Glomerular visceral epithelial cell (primary cell): Measurements from ENCODE around the gene TGM3.

Experiments
- DNase-seq: peaks from one replicate; pipeline ENCODE4 v3.0.0-alpha.2; 2016; ENCODE audit errors: extremely low spot score

Gene TGM3

DNA sequence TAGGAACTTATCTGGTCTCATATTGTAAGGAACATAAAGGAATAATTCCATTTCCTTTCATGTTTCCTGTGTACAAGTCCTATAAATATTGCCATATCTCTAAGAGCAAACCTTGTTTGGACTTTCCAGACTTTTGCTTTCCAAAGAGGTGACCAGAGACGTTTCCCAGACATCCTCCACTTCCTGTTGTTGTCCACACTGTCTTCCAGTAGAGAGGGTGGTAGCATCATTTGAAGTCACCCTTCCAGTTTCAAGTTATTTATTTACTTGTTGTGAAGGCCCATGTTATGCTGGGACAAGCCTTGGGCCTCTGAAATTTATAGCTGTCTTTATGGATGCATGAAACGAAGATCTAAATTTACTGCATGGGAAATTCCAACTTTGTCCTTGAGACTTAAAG lies 10.6 kb upstream of the TGM3 start:
- no peak for DNase-seq

DNA sequence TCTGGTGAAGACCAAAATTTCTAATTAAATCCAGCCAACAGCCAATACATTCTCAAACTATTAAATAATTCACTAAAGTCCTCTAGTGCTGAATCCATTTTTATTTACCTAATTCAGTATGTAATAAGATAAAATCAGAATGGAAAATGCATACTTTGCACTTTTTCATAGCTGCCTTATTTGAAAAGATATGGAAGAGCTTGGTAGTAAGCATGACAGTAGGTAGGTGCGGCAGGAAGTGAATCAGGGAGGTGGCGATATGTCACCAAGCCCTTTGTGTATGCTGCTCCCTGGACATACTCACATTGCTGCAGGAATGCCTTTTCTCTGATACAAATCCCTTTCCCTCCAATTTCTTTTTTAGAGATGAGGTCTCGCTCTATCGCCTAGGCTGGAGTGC lies 10.2 kb upstream of the TGM3 start:
- no peak for DNase-seq

DNA sequence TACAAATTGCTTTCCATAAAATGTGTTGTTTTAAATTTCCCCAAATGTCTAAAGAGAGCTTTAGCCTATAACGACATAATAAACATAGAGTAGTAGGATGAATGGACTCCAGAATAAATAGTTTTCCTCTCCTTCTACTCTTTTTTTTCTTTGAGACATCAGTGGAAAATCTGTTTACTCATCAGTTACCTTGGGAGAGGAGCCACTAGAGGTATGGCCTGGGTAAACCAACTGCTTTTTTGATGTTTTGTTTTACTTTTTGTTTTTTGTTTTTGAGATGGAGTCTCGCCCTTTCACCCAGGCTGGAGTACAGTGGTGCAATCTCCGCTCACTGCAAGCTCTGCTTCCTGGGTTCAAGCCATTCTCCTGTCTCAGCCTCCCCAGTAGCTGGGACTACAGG lies 8.3 kb upstream of the TGM3 start:
- DNase-seq: no peak

DNA sequence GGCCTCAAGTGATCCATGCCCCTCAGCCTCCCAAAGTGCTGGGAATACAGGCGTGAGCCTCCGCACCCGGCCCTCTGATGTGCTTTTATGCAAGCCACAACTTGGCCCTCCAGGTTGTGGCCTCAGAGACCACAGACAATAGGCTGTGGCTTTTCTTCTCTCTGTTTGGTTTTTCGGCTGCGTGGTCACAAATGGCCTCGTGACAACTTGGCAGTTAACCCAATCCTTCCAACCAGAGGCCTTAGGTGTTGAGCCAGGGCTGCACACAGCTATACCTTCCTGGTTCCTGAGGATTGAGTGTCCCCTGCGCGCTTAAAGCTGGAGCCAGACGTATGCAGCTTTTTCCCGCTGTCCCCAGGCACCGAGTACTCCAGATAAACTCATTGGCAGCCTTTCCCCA lies 6.3 kb upstream of the TGM3 start:
- DNase-seq: peak; percentile 25

DNA sequence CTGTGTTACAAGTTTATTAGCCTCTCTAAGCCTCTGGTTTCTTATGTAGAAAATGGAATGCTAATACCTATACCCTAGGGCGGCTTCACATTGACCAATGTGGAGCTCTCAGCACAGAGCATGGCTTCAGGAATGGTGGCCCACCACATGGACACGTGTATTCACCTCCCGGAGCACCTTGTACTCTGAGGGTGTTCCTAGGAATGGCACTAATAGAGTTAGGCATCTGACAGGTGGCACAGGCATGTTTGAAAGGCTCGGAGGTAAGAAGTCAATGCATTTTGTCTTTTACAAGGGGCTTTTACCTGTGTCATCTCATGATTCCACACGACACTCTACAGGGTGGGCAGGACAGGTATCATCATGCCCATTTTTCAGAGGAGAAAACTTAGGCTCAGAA lies 5.3 kb upstream of the TGM3 start:
- no peak for DNase-seq

GRCh38 chr20:2292416-2293110 lies 3.2 kb upstream of the TGM3 start:
- DNase-seq: no peak

- no peak for DNase-seq
These were observed 2.3 kb upstream of the TGM3 start for GRCh38 chr20:2293486-2293885.

DNA sequence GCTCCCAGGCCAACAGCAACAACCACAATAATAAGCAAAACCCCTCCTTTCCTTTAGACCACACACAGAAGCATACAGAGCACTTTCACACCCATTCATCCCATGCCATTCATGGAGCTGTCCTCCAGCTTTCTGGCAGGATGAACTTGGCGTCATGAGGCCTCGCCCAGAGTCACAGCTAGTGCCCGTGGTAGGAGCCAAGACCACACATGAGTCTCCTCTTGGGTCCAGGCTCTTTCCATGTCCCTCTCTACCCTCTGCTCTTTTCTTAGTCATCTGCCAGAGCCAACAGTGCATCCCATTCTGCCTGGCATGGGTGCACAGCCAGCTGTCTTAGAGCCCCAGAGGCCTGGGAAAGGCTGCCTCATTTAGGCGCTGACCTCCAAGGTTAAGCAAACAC lies 1.8 kb upstream of the TGM3 start:
- DNase-seq: no peak

- DNase-seq: no peak
These were observed 515 bp upstream of the TGM3 start for GRCh38 chr20:2295286-2295685.

- no peak for DNase-seq
These were observed 939 bp downstream of the TGM3 start for GRCh38 chr20:2296524-2297356.

DNA sequence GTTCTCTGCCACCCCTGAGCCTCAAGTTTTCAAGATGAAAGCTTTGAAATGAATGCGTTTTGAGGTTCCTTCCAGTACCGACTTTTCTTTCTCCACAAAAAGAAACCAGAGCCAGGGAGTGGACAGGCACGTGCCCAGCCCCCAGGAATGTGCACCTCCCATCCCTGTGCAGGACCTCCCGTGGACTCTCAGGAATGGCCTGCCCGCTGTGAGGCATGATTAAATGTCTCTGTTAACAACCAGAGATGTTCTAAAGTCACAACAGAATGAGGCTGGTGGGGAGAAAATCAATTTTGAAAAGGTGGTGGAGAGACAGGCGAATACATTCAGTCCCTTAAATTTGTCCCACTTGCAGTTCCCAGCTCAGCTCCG lies 1.5 kb downstream of the TGM3 start:
- DNase-seq: peak; percentile 33

DNA sequence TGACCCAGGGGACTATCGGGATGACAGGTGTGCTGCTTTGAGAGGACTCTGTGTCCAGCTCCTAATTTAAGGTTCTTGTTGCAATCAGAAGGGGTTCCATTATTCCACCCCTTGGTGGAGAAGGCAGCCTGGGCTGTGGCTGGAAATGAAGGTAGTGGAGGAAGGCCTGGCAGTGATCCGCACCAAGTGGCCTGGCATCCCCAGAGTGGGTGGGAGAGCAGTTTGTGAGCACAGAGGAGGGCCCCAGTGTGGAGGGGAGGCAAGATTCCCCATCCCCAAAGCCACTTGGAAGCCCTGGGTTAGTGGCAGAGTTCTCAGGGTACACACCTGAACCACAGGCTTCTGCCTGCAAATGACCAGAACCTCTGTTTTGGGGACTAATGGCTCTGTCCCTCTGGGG lies 2.3 kb downstream of the TGM3 start:
- DNase-seq: no peak

DNA sequence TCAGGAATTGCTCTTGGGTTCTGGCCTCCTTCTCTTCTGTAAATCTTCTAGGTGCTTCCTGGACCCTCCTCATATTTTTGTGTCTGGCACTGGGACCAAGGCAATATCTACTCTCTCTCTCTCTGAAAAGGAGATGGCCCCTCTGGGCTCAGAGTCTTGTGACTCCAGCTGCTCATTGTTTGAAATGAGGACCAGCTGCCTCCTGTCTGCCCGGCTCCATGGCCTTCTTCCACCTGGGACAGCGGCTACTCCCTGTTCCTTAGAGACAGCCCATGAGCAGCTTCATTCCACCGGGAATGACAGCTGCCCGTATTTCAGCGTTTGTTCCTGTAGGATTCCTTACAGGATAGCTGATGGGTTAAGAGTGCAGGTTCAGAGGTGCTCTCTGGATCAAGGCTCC lies 2.9 kb downstream of the TGM3 start:
- no peak for DNase-seq

DNA sequence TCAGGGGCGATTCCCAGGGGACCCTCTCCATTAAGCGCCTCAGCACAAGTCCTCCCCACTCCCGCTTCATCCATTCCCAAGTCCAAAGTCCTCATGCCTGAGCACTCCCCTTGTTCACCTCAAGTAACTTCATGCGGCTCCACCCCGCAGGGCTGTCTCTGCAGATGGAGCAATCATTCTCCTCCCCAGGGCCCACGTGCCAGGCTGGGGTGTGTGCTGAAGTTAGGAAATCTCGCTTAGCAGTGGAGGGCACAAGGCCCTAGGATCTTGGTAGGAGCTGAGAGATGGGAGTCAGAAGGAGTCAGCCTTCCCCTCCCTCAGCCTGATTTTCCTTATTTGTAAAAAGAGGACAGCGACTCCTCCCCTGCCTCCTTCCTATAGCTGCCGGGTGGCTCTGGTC lies 3.5 kb downstream of the TGM3 start:
- DNase-seq: no peak

DNA sequence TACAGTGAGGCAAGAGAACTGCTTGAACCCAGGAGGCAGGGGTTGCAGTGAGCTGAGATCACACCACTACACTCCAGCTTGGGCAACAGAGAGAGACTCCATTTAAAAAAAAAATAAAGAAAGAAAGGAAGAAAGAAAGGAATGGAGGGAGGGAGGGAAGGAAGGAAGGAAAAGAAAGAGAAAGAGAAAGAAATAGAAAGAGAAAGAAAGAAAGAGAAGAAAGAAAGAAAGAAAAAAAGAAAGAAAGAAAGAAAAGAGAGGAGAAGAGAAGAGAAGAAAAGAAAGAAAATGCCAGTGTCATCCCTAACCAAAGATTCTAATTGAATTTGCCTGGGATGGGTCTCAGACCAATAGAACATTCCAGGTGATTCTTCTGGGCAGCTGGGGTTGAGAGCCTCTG lies 4.2 kb downstream of the TGM3 start:
- no peak for DNase-seq

DNA sequence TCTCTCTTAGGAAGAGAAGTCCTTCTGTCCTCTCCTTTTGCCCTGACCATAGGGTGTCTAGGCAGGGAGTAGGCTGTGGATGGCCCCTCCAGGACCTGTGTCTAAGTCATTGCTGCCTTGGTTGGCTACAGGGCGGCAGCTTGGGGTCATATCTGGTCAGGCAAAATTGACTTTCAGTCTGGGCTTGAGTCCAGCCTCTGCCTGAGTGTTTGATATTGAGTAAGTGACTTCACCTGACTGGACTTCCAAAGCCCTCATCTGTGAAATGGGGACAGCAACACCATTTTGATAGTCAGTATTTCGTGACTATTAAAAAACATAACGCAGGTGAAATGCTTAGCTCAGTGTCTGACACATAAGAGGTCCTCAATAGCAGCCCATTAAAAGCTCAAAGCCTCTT lies 4.6 kb downstream of the TGM3 start:
- DNase-seq: no peak

GRCh38 chr20:2301164-2301622 lies 5.4 kb downstream of the TGM3 start:
- DNase-seq: peak; percentile 74

DNA sequence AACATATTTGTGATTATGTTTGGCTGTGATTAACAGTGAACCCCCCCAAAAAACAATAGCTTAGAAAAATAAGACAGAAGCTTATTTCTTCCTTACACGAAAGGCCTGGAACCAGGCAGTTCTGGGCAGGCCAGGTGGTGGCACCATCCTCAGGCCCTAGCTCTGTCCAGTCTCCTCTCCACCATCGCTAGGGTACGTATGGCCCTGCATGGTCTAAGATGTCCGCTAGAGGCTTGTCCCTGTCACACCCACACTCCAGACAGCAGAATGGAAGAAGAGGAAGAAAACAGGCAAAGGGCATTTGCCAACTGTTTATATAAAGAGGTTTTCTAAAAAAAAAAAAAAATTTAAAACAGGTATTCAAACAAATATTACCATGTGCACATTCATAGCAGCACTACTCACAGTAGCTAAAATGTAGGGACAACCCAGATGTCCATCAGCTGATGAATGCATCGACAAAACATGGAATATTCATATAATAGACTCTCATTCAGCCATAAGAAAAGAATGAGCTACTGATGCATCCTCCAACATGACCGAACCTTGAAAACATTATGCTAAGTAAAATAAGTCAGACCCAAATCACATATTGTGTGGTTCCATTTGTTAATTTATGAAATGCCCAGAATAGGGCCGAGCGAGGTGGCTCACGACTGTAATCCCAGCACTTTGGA lies 6.7 kb downstream of the TGM3 start:
- DNase-seq: no peak

- peak; percentile 51 for DNase-seq
These were observed 7.9 kb downstream of the TGM3 start for GRCh38 chr20:2303673-2304072.

GRCh38 chr20:2304180-2304579 lies 8.4 kb downstream of the TGM3 start:
- no peak for DNase-seq

GRCh38 chr20:2305029-2305428 lies 9.2 kb downstream of the TGM3 start:
- no peak for DNase-seq

- DNase-seq: no peak
These were observed 9.7 kb downstream of the TGM3 start for GRCh38 chr20:2305479-2305878.

DNA sequence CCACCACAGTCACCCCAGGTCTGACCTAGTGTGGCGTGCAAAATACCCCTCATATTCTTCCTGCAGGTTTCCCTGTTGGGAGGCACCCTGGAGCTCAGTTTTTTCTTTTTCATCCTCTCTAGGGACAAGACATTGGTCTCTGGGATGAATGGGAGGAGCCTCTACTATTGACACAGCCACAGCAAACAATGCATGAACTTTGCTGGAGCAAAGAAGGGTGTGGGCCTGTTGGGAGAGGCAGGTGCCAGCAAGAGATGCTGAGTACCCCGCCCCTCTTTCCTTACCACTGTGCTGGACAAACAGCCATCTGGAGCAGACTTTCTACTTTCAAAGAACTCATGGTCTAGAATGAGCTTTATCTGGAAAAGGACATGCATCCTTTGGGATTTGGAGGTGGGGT lies 10.1 kb downstream of the TGM3 start:
- no peak for DNase-seq
